ENCODE measurements around the gene SYNGR2.

DNA sequence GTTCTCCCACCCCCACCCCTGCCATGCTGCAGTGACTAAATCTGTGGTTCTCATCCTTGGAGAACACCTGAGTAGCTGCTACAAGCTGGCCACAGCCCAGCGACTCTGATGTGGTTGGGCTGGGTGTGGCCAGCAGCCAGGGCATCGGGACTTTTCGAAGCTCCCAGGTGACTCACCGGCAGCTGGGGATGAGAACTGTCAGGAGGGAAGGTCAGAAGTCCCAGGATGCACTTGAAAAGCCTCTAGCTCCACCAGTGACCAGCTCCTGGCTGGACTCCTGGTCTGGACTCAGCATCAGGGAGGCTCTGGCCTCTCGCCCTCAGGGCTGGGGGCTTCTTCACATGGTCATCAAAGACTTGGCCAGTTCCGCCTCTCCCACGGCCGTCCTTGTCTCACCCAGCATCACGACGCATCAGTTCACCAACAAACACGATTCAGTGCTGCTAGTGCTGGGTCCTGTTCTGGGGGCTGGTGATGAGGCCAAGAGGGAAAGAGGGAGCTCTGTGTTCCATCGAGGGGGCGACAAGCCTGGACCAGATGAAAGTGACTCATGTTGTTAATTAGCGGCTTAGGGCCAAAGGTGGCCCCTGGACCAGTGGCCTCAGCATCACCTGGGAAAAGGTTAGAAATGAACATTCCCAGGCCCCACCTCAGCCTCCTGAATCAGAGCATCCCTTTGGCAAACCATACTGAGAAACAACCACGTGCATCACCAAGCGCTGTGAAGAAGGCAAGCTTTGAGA, 26.1 kb upstream of the SYNGR2 start:
- TF ChIP-seq, protein P1, sequence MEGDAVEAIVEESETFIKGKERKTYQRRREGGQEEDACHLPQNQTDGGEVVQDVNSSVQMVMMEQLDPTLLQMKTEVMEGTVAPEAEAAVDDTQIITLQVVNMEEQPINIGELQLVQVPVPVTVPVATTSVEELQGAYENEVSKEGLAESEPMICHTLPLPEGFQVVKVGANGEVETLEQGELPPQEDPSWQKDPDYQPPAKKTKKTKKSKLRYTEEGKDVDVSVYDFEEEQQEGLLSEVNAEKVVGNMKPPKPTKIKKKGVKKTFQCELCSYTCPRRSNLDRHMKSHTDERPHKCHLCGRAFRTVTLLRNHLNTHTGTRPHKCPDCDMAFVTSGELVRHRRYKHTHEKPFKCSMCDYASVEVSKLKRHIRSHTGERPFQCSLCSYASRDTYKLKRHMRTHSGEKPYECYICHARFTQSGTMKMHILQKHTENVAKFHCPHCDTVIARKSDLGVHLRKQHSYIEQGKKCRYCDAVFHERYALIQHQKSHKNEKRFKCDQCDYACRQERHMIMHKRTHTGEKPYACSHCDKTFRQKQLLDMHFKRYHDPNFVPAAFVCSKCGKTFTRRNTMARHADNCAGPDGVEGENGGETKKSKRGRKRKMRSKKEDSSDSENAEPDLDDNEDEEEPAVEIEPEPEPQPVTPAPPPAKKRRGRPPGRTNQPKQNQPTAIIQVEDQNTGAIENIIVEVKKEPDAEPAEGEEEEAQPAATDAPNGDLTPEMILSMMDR (IDR thresholded peaks at IDR 0.05; ENCODE audit: borderline replicate concordance, extremely low read depth, low read length, poor library complexity, severe bottlenecking), result no peak
- no peak for TF ChIP-seq EZH2 (IDR thresholded peaks at IDR 0.05; ENCODE audit: borderline replicate concordance, low read depth, low read length, severe bottlenecking)
